GM12878 (cell line): ENCODE measurements around the gene LIX1. TPM values are rescaled to one million over a fixed set of nuclear protein-coding genes. Genes with fewer than 3 reads are reported as not detected.

Experiments used
- ATAC-seq: fragments of 200-7000 bp; cut with Tn5 transposase; 3 replicates; pipeline ENCODE4 v1.9.1; 2020; ENCODE audit warnings: mild to moderate bottlenecking, moderate library complexity
- BruUV-seq: library from RNA; stranded (reverse); fragments of 400-500 nt; replicated peaks from 2 replicates; lab custom pipeline; 2021; lab: Mats Ljungman, UMichigan
- CTCF ChIA-PET: fragments of 300-600 bp; sonication (Branson Sonifier 250); formaldehyde crosslinking; extraction: SDS; loops from one replicate; lab custom pipeline; 2021; ENCODE audit warnings: inconsistent platforms; lab: Yijun Ruan, JAX
- POLR2A ChIA-PET: fragments of 350-600 bp; formaldehyde crosslinking; extraction: SDS; loops from one replicate; lab custom pipeline; 2021; ENCODE audit warnings: inconsistent platforms; lab: Charles Lee
- RAD21 ChIA-PET: fragments of 300-600 bp; sonication (Branson Sonifier 250); formaldehyde crosslinking; loops from one replicate; lab custom pipeline; 2023; ENCODE audit warnings: antibody characterized with exemption; ENCODE audit not compliant: unreplicated experiment; lab: Charles Lee
- SMC1A ChIA-PET: fragments of 300-600 bp; sonication (Branson Sonifier 250); formaldehyde crosslinking; loops from one replicate; lab custom pipeline; 2023; ENCODE audit not compliant: unreplicated experiment, uncharacterized antibody; lab: Charles Lee
- DNase-seq: peaks from one replicate; pipeline ENCODE4 v3.0.0-alpha.2; 2011; ENCODE audit warnings: low read depth, low spot score
- FAIRE-seq: peaks from 3 replicates; lab custom pipeline; 2011; peaks lifted over from hg19 to GRCh38; lab: Jason Lieb, UNC
- H2AFZ ChIP-seq: 2 replicates; pipeline ENCODE4 v1.6.0; 2011; ENCODE audit warnings: low read depth, low read length, control low read depth; ENCODE audit not compliant: control insufficient read depth
- H3K27ac ChIP-seq: 2 replicates; pipeline ENCODE4 v1.5.1; 2011; ENCODE audit warnings: control low read depth; ENCODE audit not compliant: control insufficient read depth, insufficient read depth
- H3K27me3 ChIP-seq, 2 experiments: replicated peaks in 1 of 2; 2 replicates each; pipeline versions ENCODE4 v1.6.0 to v1.6.1; 2011; ENCODE audit warnings: low read length in 1 of 2; ENCODE audit not compliant: control insufficient read depth in 2 of 2, insufficient read depth in 2 of 2
- H3K36me3 ChIP-seq, 2 experiments: 2 replicates each; pipeline ENCODE4 v1.5.1; 2011; ENCODE audit warnings: low read length in 1 of 2; ENCODE audit not compliant: control insufficient read depth in 2 of 2, insufficient read depth in 2 of 2
- H3K4me1 ChIP-seq: 2 replicates; pipeline ENCODE4 v1.6.1; 2011; ENCODE audit warnings: mild to moderate bottlenecking, low read length, moderate library complexity, mixed read lengths; ENCODE audit not compliant: control insufficient read depth, insufficient read depth
- H3K4me2 ChIP-seq: 2 replicates; pipeline ENCODE4 v1.6.0; 2011; ENCODE audit warnings: control low read depth; ENCODE audit not compliant: control insufficient read depth, insufficient read depth
- H3K4me3 ChIP-seq: fragments of 200-600 bp; sonication (generic); 2 replicates; pipeline ENCODE4 v1.5.1; 2016
- H3K79me2 ChIP-seq: 2 replicates; pipeline ENCODE4 v1.6.0; 2011; ENCODE audit warnings: low read length; ENCODE audit not compliant: control insufficient read depth, insufficient read depth
- H3K9ac ChIP-seq: 2 replicates; pipeline ENCODE4 v1.8.0; 2011; ENCODE audit warnings: low read length, control low read depth, mixed read lengths; ENCODE audit not compliant: control insufficient read depth, insufficient read depth
- H3K9me3 ChIP-seq: replicated peaks from 3 replicates; pipeline ENCODE4 v1.5.1; 2011; ENCODE audit warnings: mild to moderate bottlenecking, low read length; ENCODE audit not compliant: control insufficient read depth, insufficient read depth
- H4K20me1 ChIP-seq: 2 replicates; pipeline ENCODE4 v1.6.0; 2011; ENCODE audit not compliant: control insufficient read depth, insufficient read depth
- EED ChIP-seq: sonication (generic); IDR thresholded peaks from 2 replicates; pipeline ENCODE4 v1.6.1; 2016; ENCODE audit warnings: antibody characterized with exemption, low read depth
- GATAD2B ChIP-seq: fragments of 450-650 bp; conservative IDR thresholded peaks from 2 replicates; pipeline ENCODE4 v1.6.1; 2017; ENCODE audit warnings: low read depth, mild to moderate bottlenecking, moderate library complexity
- HDAC6 ChIP-seq: fragments of 200-600 bp; sonication (generic); IDR thresholded peaks from one replicate; pipeline ENCODE4 v1.8.0; 2017; ENCODE audit warnings: antibody characterized with exemption; ENCODE audit not compliant: unreplicated experiment
- IKZF1 ChIP-seq: fragments of 450-650 bp; conservative IDR thresholded peaks from 2 replicates; pipeline ENCODE4 v1.6.1; 2017; ENCODE audit warnings: antibody characterized with exemption, mild to moderate bottlenecking
- NFYB ChIP-seq: IDR thresholded peaks from 2 replicates; pipeline ENCODE4 v1.6.1; 2011; ENCODE audit warnings: low read depth, mild to moderate bottlenecking, low read length, improper control_type of control experiment, moderate library complexity; ENCODE audit not compliant: insufficient read depth
- RAD21 ChIP-seq: IDR thresholded peaks from 2 replicates; pipeline ENCODE4 v1.6.1; 2011; ENCODE audit warnings: mild to moderate bottlenecking, low read depth, low read length, moderate library complexity; ENCODE audit not compliant: insufficient read depth
- RAD51 ChIP-seq: fragments of 450-650 bp; IDR thresholded peaks from 2 replicates; pipeline ENCODE4 v1.6.1; 2016; ENCODE audit warnings: moderate library complexity, mild to moderate bottlenecking, inconsistent platforms
- ZNF384 ChIP-seq: IDR thresholded peaks from 2 replicates; pipeline ENCODE4 v1.6.1; 2012; ENCODE audit warnings: low read depth, mild to moderate bottlenecking, low read length, improper control_type of control experiment, borderline replicate concordance
- WGBS: methylation state at CpG from one replicate; pipeline ENCODE4 v1.1.6; 2016; ENCODE audit warnings: low lambda C conversion rate; ENCODE audit not compliant: insufficient replicate concordance, insufficient coverage; ENCODE audit errors: missing lambda C conversion rate; 5-methylcytosine and 5-hydroxymethylcytosine counted together
- in situ Hi-C: fragments of 300-500 bp; cut with MboI; formaldehyde crosslinking; loops from 9 replicates; pipeline ENCODE4 v1.14.3; 2018; ENCODE audit warnings: mixed read lengths
- intact Hi-C: fragments of 100-400 bp; cut with micrococcal nuclease; formaldehyde crosslinking; loops from one replicate; pipeline ENCODE4 v1.14.2; 2022; ENCODE audit not compliant: unreplicated experiment
- polyA plus RNA-seq, 11 experiments: library from polyadenylated mRNA; depleted of rRNA in 4 of 11; unstranded in 6 of 11; stranded (reverse) in 5 of 11; fragments of >200 nt; fragmentation: Nextera tagmentation in 4 of 11; fragmentation: Illumina TruSeq in 1 of 11; extraction: Ambion mirVana in 4 of 11; extraction: Trizol in 1 of 11; gene quantifications; 1 replicate in 1 of 11; 2 replicates in 10 of 11; pipeline versions ENCODE4 v1.2.1 to v1.2.3, GENCODE V29; 2011 to 2016; ENCODE audit warnings: inconsistent platforms in 2 of 11, missing spikeins in 2 of 11, low read depth in 1 of 11
- total RNA-seq, 4 experiments: library from RNA; depleted of rRNA in 3 of 4; stranded (reverse); fragments of >200 nt in 3 of 4; fragmentation: Illumina TruSeq in 1 of 4; extraction: Trizol in 1 of 4; gene quantifications; 2 replicates each; pipeline versions ENCODE4 v1.2.1 to v1.2.3, GENCODE V29; 2013 to 2021
- TF ChIP-seq, protein P1 (sequence below): fragments of 450-650 bp; IDR thresholded peaks from 2 replicates; pipeline ENCODE4 v1.6.1; 2017; ENCODE audit warnings: borderline replicate concordance
- TF ChIP-seq, protein P2 (sequence below): IDR thresholded peaks from 2 replicates; pipeline ENCODE4 v1.6.1; 2012; ENCODE audit warnings: improper control_type of control experiment, low read depth, low read length; ENCODE audit not compliant: insufficient replicate concordance

The LIX1 gene
- total and polyA plus RNA-seq, 10 of the 15 experiments (the other 5 are each of a cell fraction or from before 2014, with no cell fraction given), result 0.02 to 0.07 (median 0.04) TPM; not detected in 5

DNA sequence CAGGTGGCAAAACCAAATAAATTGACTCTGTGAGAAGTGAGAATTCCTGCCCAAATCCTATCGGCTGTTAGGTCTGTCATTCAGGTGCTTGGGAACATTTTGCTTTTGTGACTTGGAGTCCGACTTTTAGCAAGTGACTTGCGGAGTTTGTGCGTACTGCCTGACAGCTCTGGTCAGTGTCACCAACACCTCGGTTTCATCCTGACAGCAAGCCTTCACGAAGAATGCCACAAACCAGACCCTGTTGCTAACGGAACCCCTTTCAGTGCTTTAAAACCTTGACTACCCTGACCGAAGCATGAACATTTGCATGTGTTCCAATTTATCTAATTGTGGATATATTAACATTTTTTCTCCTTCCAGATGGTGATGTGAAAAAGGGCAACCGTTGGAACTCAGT lies 26.5 kb downstream of the LIX1 start:
- Histone ChIP-seq H2AFZ (no peak overlapping the region), H3K9me3 (no peaks in the 10 kb centered on the region), H3K36me3 (no peaks in the 10 kb centered on the region), H3K79me2 (no peaks in the 10 kb centered on the region), H3K4me2 (no peak overlapping the region), H3K27ac (no peak overlapping the region), H3K4me1 (peaks cover 9% of the 10 kb centered on the region), H3K9ac (no peak overlapping the region), H3K27me3 (no peaks in the 10 kb centered on the region), H4K20me1 (no peaks in the 10 kb centered on the region), H3K4me3 (no peak overlapping the region)
- no peak for DNase-seq
- BruUV-seq, result no TSS peak
- CTCF ChIA-PET, result interaction anchor here (1.0 kb wide), 1 partner anchor 12 kb away, joined by 3 read pairs; no protein-coding TSS in a partner anchor
- 90% methylated on average over 9 of the region's 9 CpGs for WGBS
- ATAC-seq, result no peak
- in situ Hi-C loops, result no loop called here
- POLR2A ChIA-PET, result interaction anchor here (1.0 kb wide), 1 partner anchor 13 kb away, joined by 4 read pairs; no protein-coding TSS in a partner anchor
- RAD21 ChIA-PET, result no interaction called here
- intact Hi-C loops, result no loop called here
- SMC1A ChIA-PET, result interaction anchor here (0.6 to 1.4 kb wide), 3 partner anchors 21 to 41 kb away, joined by 3 read pairs; no protein-coding TSS in a partner anchor
- no peak for FAIRE-seq
- TF ChIP-seq NFYB (no peak), RAD21 (no peak), GATAD2B (no peak), RAD51 (no peak), HDAC6 (no peak), EED (no peak), IKZF1 (no peak), ZNF384 (no peak)
- TF ChIP-seq, protein P1, sequence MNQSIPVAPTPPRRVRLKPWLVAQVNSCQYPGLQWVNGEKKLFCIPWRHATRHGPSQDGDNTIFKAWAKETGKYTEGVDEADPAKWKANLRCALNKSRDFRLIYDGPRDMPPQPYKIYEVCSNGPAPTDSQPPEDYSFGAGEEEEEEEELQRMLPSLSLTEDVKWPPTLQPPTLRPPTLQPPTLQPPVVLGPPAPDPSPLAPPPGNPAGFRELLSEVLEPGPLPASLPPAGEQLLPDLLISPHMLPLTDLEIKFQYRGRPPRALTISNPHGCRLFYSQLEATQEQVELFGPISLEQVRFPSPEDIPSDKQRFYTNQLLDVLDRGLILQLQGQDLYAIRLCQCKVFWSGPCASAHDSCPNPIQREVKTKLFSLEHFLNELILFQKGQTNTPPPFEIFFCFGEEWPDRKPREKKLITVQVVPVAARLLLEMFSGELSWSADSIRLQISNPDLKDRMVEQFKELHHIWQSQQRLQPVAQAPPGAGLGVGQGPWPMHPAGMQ, result no peak
- TF ChIP-seq, protein P2, sequence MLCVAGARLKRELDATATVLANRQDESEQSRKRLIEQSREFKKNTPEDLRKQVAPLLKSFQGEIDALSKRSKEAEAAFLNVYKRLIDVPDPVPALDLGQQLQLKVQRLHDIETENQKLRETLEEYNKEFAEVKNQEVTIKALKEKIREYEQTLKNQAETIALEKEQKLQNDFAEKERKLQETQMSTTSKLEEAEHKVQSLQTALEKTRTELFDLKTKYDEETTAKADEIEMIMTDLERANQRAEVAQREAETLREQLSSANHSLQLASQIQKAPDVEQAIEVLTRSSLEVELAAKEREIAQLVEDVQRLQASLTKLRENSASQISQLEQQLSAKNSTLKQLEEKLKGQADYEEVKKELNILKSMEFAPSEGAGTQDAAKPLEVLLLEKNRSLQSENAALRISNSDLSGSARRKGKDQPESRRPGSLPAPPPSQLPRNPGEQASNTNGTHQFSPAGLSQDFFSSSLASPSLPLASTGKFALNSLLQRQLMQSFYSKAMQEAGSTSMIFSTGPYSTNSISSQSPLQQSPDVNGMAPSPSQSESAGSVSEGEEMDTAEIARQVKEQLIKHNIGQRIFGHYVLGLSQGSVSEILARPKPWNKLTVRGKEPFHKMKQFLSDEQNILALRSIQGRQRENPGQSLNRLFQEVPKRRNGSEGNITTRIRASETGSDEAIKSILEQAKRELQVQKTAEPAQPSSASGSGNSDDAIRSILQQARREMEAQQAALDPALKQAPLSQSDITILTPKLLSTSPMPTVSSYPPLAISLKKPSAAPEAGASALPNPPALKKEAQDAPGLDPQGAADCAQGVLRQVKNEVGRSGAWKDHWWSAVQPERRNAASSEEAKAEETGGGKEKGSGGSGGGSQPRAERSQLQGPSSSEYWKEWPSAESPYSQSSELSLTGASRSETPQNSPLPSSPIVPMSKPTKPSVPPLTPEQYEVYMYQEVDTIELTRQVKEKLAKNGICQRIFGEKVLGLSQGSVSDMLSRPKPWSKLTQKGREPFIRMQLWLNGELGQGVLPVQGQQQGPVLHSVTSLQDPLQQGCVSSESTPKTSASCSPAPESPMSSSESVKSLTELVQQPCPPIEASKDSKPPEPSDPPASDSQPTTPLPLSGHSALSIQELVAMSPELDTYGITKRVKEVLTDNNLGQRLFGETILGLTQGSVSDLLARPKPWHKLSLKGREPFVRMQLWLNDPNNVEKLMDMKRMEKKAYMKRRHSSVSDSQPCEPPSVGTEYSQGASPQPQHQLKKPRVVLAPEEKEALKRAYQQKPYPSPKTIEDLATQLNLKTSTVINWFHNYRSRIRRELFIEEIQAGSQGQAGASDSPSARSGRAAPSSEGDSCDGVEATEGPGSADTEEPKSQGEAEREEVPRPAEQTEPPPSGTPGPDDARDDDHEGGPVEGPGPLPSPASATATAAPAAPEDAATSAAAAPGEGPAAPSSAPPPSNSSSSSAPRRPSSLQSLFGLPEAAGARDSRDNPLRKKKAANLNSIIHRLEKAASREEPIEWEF, result no peak
